HG02884 (cell line): ENCODE data around the gene BAD.

ENCODE experiments used
- ATAC-seq: cut with Tn5 transposase; IDR thresholded peaks from one replicate; pipeline ENCODE4 v1.9.1; 2021; ENCODE audit warnings: mild to moderate bottlenecking, moderate library complexity; ENCODE audit not compliant: unreplicated experiment

The BAD gene

DNA sequence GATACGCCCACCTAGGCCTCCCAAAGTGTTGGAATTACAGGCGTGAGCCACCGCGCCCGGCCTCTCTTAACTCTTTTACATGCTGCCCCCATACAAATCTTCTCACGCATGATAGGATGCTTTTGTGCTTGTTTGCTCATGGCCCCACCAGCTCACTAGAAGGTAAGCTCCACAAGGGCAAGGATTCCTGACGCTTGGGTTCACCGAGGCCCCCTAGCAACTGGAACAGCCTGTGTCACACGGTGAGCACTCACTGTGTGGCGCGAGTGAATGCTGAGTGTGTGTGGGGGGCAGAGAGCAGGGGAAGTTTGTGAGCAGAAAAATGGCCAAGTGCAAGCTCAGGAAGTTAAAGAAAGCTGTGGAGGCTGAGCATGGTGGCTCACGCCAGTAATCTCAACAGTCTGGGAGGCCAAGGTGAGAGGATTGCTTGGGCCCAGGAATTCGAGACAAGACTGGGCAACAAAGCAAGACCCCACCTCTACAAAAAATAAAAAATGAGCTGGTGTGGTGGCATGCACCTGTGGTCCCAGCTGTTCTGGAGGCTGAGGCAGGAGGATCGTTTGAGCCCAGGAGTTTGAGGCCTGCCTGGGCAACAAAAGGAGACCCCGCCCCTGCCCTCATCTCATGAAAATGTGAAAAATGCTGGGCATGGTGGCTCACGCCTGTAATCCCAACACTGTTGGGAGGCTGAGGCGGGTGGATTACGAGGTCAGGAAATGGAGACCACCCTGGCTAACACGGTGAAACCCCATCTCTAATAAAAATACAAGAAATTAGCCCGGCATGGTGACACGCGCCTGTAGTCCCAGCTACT, 2.3 kb downstream of the BAD start:
- no peak for ATAC-seq

GRCh38 chr11:64278576-64279190, 5.8 kb downstream of the BAD start:
- ATAC-seq = no peak

- no peak for ATAC-seq
These were observed 7.6 kb downstream of the BAD start for GRCh38 chr11:64276653-64277431.

DNA sequence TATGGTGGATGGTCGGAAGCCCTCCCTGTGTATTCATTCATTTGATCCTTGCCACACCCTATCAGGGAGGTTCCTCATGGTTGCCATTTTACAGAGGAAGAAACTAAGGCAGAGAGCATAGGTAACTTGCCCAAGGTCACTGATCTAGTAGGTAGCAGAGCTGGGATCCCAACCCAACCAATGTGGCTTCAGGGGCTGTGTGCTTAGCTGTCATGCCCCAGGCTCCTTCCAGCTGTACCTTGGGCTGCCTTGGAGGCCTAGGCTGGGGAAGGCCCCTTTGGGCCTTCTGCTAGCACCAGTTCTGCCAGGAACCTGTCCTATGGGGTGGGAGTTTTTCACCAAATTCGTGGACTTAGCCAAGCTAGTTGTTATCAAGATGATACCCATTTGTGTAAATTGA, 8.6 kb downstream of the BAD start:
- no peak for ATAC-seq

- ATAC-seq = no peak
These were observed 9.2 kb downstream of the BAD start for GRCh38 chr11:64275031-64275800.

- ATAC-seq = peak; percentile 60
These were observed 14.8 kb downstream of the BAD start for GRCh38 chr11:64269540-64270220.

GRCh38 chr11:64268893-64269539, 15.4 kb downstream of the BAD start:
- ATAC-seq = no peak

DNA sequence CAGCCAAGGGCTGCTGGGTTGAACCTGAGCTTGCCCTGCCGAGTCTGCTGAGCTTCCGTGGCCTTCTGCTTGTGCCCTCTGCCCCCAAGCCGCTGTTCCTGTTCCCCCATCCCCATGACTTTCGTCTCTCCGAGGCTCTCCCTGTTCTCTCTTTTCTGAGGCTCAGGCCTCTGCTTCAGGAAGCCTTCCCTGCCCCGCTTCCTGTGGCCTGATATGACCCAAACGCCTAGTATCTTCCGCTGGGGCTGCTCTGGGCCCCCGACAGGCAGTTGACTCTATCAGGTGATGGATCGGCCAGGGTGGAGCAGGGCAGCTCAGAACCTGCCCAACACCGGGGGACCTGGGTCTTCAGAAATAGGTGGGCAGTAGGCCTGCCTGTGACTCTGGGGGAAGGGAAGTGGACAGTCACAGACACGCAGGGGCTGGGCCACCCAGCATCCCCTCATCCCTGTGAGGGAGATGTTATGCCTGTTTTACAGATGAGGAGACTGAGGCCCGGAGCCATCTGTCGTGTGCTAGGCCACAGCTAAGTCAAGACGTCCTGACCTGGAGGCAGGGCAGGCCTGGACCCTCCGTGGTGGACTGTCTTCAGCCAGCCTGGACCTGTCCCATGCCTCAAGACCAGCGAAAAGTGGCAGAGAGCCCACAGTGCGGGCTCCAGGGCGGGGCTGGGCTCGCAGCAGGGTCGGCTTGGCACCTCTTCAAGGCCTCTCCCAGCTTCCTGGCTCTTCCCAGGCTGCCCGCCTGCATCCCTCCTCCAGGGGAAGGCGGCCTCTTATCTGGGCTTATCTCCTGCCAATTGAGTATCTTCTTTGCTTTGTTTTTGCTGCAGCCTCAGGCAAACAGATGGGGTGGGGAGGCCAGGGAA, 16.2 kb downstream of the BAD start:
- ATAC-seq = no peak

- ATAC-seq = no peak
These were observed 17.1 kb downstream of the BAD start for GRCh38 chr11:64267207-64267945.

DNA sequence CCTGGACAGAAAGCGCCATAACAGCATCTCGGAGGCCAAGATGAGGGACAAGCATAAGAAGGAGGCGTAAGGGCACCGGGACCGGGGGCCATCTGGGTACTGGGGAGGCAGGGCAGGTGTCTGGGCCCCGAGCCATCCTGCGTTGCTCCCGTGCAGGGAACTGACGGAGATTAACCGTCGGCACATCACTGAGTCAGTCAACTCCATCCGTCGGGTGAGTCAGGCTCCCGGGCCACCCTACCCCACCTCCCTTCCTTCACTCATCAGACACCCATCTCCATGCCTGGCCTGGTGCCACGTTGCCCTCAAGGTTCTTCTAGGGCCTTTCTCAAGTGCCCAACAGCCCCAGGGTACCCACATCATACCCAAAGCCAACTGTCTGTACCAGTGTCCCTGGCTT, 18.1 kb downstream of the BAD start:
- no peak for ATAC-seq

GRCh38 chr11:64265176-64266160, 19.0 kb downstream of the BAD start:
- ATAC-seq = no peak

GRCh38 chr11:64264371-64264852, 20.1 kb downstream of the BAD start:
- ATAC-seq = no peak

GRCh38 chr11:64263947-64264317, 20.5 kb downstream of the BAD start:
- ATAC-seq = no peak

GRCh38 chr11:64263021-64263946, 21.2 kb downstream of the BAD start:
- ATAC-seq = no peak

GRCh38 chr11:64262271-64263002, 22.0 kb downstream of the BAD start:
- ATAC-seq = no peak
